ENCODE measurements around the gene TXNDC5. TPM values are rescaled to one million over a fixed set of nuclear protein-coding genes. Genes with fewer than 3 reads are reported as not detected.

The TXNDC5 gene
- total and polyA plus RNA-seq, 2 of the 13 experiments (the other 11 are each of a cell fraction or from before 2014, with no cell fraction given), result 287 to 578 TPM

GRCh38 chr6:7909323-7910276 lies 988 bp downstream of the TXNDC5 start (continued):
- TF ChIP-seq PRMT3 (CRISPR knock-in tag; IDR thresholded peaks at IDR 0.05; ENCODE audit: borderline replicate concordance, low read depth) (peak; percentile 63; the same call in 1 of the 2 replicates), ETV6 (CRISPR knock-in tag; conservative IDR thresholded peaks at IDR 0.05) (peak; percentile 58; the same call in 1 of the 2 replicates), CREM (IDR thresholded peaks at IDR 0.05) (no peak), CREM (CRISPR knock-in tag; IDR thresholded peaks at IDR 0.05) (no peak), ZSCAN21 (CRISPR knock-in tag; IDR thresholded peaks at IDR 0.05; ENCODE audit: borderline replicate concordance) (peak; percentile 83), ZNF605 (CRISPR knock-in tag; IDR thresholded peaks at IDR 0.05) (peak; percentile 96), GFI1 (CRISPR knock-in tag; IDR thresholded peaks at IDR 0.05; ENCODE audit: borderline replicate concordance) (peak; percentile 64; the same call in 1 of the 2 replicates), ZFAT (CRISPR knock-in tag; conservative IDR thresholded peaks at IDR 0.05) (no peak), ZNF292 (CRISPR knock-in tag; IDR thresholded peaks at IDR 0.05; ENCODE audit: borderline replicate concordance, low read depth) (no peak), ZNF614 (CRISPR knock-in tag; IDR thresholded peaks at IDR 0.05; ENCODE audit: borderline replicate concordance) (peak; percentile 70; the same call in 1 of the 2 replicates), ZNF563 (CRISPR knock-in tag; IDR thresholded peaks at IDR 0.05) (peak; percentile 96), NR2F6 (IDR thresholded peaks at IDR 0.05) (no peak), NR2F6 (CRISPR knock-in tag; IDR thresholded peaks at IDR 0.05) (peak; percentile 79), YY1 (IDR thresholded peaks at IDR 0.05; ENCODE audit: insufficient read depth, insufficient replicate concordance, low read depth, low read length) (no peak), CCDC6 (CRISPR knock-in tag; IDR thresholded peaks at IDR 0.05) (peak; percentile 92), ZNF713 (CRISPR knock-in tag; IDR thresholded peaks at IDR 0.05) (no peak), TBP (CRISPR knock-in tag; IDR thresholded peaks at IDR 0.05) (no peak), FIP1L1 (IDR thresholded peaks at IDR 0.05; ENCODE audit: borderline replicate concordance, insufficient read depth, low read depth, low read length) (no peak), ZNF503 (CRISPR knock-in tag; IDR thresholded peaks at IDR 0.05) (peak; percentile 49; the same call in 1 of the 2 replicates), HOMEZ (CRISPR knock-in tag; IDR thresholded peaks at IDR 0.05; ENCODE audit: low read depth) (0 out of 2 replicates have a peak, but pooled peaks have one; percentile 32), IRX3 (CRISPR knock-in tag; IDR thresholded peaks at IDR 0.05; ENCODE audit: borderline replicate concordance, low read depth) (no peak; the same call in none of the 2 replicates), SRSF1 (optimal IDR thresholded peaks at IDR 0.05; ENCODE audit: low read depth, low read length) (no peak)

Measured in HepG2 (cell line).